WTC11 (cell line): ENCODE results near the gene PASD1. TPM values are rescaled to one million over a fixed set of nuclear protein-coding genes. Genes with fewer than 3 reads are reported as not detected.

ENCODE experiments used
- ATAC-seq: fragments of 200-7000 bp; cut with Tn5 transposase; 2 replicates; pipeline ENCODE4 v1.10.0; 2021; ENCODE audit warnings: mild to moderate bottlenecking, moderate library complexity
- CTCF ChIA-PET: fragments of 300-600 bp; sonication (Branson Sonifier 250); formaldehyde crosslinking; loops from one replicate; lab custom pipeline; 2021; ENCODE audit warnings: antibody characterized with exemption; lab: Charles Lee
- POLR2A ChIA-PET: fragments of 350-600 bp; sonication (Branson Sonifier 250); formaldehyde crosslinking; loops from one replicate; lab custom pipeline; 2021; ENCODE audit warnings: antibody characterized with exemption; lab: Charles Lee
- DNase-seq: peaks from one replicate; pipeline ENCODE4 v3.0.0; 2021; ENCODE audit warnings: low spot score
- H3K27ac Mint-ChIP-seq: 2 replicates; pipeline ENCODE4 v1.8.0; 2021; ENCODE audit warnings: mixed read lengths
- H3K27me3 Mint-ChIP-seq: 2 replicates; pipeline ENCODE4 v1.8.0; 2021; ENCODE audit warnings: low read depth, mild to moderate bottlenecking, moderate library complexity, mixed read lengths
- H3K36me3 Mint-ChIP-seq: 2 replicates; pipeline ENCODE4 v1.8.0; 2021; ENCODE audit warnings: mixed read lengths
- H3K4me1 Mint-ChIP-seq: 2 replicates; pipeline ENCODE4 v1.8.0; 2022; ENCODE audit warnings: mixed read lengths
- H3K4me3 Mint-ChIP-seq: 2 replicates; pipeline ENCODE4 v1.8.0; 2021; ENCODE audit warnings: mild to moderate bottlenecking, moderate library complexity, mixed read lengths
- H3K9me3 Mint-ChIP-seq: 2 replicates; pipeline ENCODE4 v1.8.0; 2021; ENCODE audit warnings: mixed read lengths
- ATF1 ChIP-seq: sonication (generic); formaldehyde crosslinking; IDR thresholded peaks from 2 replicates; pipeline ENCODE4 v1.8.1; 2023; ENCODE audit warnings: mild to moderate bottlenecking, moderate library complexity, missing genetic modification reagents
- ATF2 ChIP-seq: sonication (generic); formaldehyde crosslinking; IDR thresholded peaks from 2 replicates; pipeline ENCODE4 v1.8.1; 2022; ENCODE audit warnings: low read depth, missing genetic modification reagents, borderline replicate concordance
- CBFB ChIP-seq: sonication (generic); formaldehyde crosslinking; IDR thresholded peaks from 2 replicates; pipeline ENCODE4 v1.8.1; 2022; ENCODE audit warnings: mild to moderate bottlenecking, low read depth, missing genetic modification reagents
- ESRRA ChIP-seq: sonication (generic); formaldehyde crosslinking; IDR thresholded peaks from 2 replicates; pipeline ENCODE4 v1.8.1; 2022; ENCODE audit warnings: mild to moderate bottlenecking, missing genetic modification reagents, borderline replicate concordance
- ETV6 ChIP-seq: sonication (generic); formaldehyde crosslinking; IDR thresholded peaks from 2 replicates; pipeline ENCODE4 v1.8.1; 2022; ENCODE audit warnings: mild to moderate bottlenecking, missing genetic modification reagents
- FOXP1 ChIP-seq: sonication (generic); formaldehyde crosslinking; IDR thresholded peaks from 2 replicates; pipeline ENCODE4 v1.8.0; 2022; ENCODE audit warnings: missing genetic modification reagents, mild to moderate bottlenecking, moderate library complexity, borderline replicate concordance
- GABPB1 ChIP-seq: sonication (generic); formaldehyde crosslinking; IDR thresholded peaks from 2 replicates; pipeline ENCODE4 v1.8.1; 2023; ENCODE audit warnings: mild to moderate bottlenecking, missing genetic modification reagents
- HMGA2 ChIP-seq: fragments of 250-450 bp; sonication (Bioruptor Pico); IDR thresholded peaks from 2 replicates; pipeline ENCODE4 v1.4.0; 2021; ENCODE audit warnings: mild to moderate bottlenecking, moderate library complexity
- IRF1 ChIP-seq: sonication (generic); formaldehyde crosslinking; IDR thresholded peaks from 2 replicates; pipeline ENCODE4 v1.8.0; 2023; ENCODE audit warnings: missing genetic modification reagents
- IRF2 ChIP-seq: sonication (generic); formaldehyde crosslinking; IDR thresholded peaks from 2 replicates; pipeline ENCODE4 v1.8.0; 2022; ENCODE audit warnings: low read depth, missing genetic modification reagents, borderline replicate concordance
- JAZF1 ChIP-seq: fragments of 250-450 bp; sonication (Bioruptor Pico); IDR thresholded peaks from 2 replicates; pipeline ENCODE4 v1.9.0; 2021; ENCODE audit warnings: moderate library complexity, mild to moderate bottlenecking, inconsistent platforms
- NFYB ChIP-seq: sonication (generic); formaldehyde crosslinking; conservative IDR thresholded peaks from 2 replicates; pipeline ENCODE4 v1.8.0; 2022; ENCODE audit warnings: low read depth, missing genetic modification reagents
- NR1H2 ChIP-seq: sonication (generic); formaldehyde crosslinking; IDR thresholded peaks from 2 replicates; pipeline ENCODE4 v1.9.0; 2021; ENCODE audit warnings: mild to moderate bottlenecking, moderate library complexity, missing genetic modification reagents
- RELA ChIP-seq: sonication (generic); formaldehyde crosslinking; IDR thresholded peaks from 2 replicates; pipeline ENCODE4 v1.8.1; 2022; ENCODE audit warnings: missing genetic modification reagents, mild to moderate bottlenecking, borderline replicate concordance
- ZBTB21 ChIP-seq: sonication (generic); formaldehyde crosslinking; IDR thresholded peaks from 2 replicates; pipeline ENCODE4 v1.8.1; 2023; ENCODE audit warnings: mild to moderate bottlenecking, missing genetic modification reagents, borderline replicate concordance
- ZNF138 ChIP-seq: sonication (generic); formaldehyde crosslinking; conservative IDR thresholded peaks from 2 replicates; pipeline ENCODE4 v1.8.1; 2022; ENCODE audit warnings: mild to moderate bottlenecking, moderate library complexity, missing genetic modification reagents
- ZNF263 ChIP-seq: sonication (generic); formaldehyde crosslinking; IDR thresholded peaks from 2 replicates; pipeline ENCODE4 v1.8.1; 2022; ENCODE audit warnings: low read depth, mild to moderate bottlenecking, moderate library complexity, missing genetic modification reagents
- ZNF396 ChIP-seq: fragments of 250-450 bp; sonication (Bioruptor Pico); IDR thresholded peaks from 2 replicates; pipeline ENCODE4 v1.8.0; 2021; ENCODE audit warnings: mild to moderate bottlenecking, moderate library complexity, borderline replicate concordance
- ZNF423 ChIP-seq: fragments of 250-450 bp; sonication (Bioruptor Pico); IDR thresholded peaks from 2 replicates; pipeline ENCODE4 v2.1.2; 2022; ENCODE audit warnings: mild to moderate bottlenecking, moderate library complexity
- ZNF425 ChIP-seq: fragments of 250-450 bp; sonication (Bioruptor Pico); conservative IDR thresholded peaks from 2 replicates; pipeline ENCODE4 v1.9.0; 2021; ENCODE audit warnings: mild to moderate bottlenecking
- total RNA-seq: library from RNA; stranded (reverse); gene quantifications from 3 replicates; pipeline ENCODE4 v1.2.3, GENCODE V29; 2021
- TF ChIP-seq, protein P1 (sequence below): sonication (generic); formaldehyde crosslinking; IDR thresholded peaks from 2 replicates; pipeline ENCODE4 v1.8.1; 2023; ENCODE audit warnings: mild to moderate bottlenecking, missing genetic modification reagents, borderline replicate concordance
- TF ChIP-seq, protein P2 (sequence below): sonication (generic); formaldehyde crosslinking; IDR thresholded peaks from 2 replicates; pipeline ENCODE4 v1.8.1; 2023; ENCODE audit warnings: mild to moderate bottlenecking, missing genetic modification reagents, moderate library complexity
- TF ChIP-seq, protein P3 (sequence below): sonication (generic); formaldehyde crosslinking; IDR thresholded peaks from 2 replicates; pipeline ENCODE4 v1.8.0; 2022; ENCODE audit warnings: missing genetic modification reagents

Gene PASD1
- total RNA-seq, 1 experiment from 2014 or later = not detected

- ChIA-PET CTCF (no interaction called here), POLR2A (no interaction called here)
- Mint-ChIP-seq H3K4me1 (peaks cover 7% of the 10 kb centered on the region), H3K9me3 (no peaks in the 10 kb centered on the region), H3K36me3 (0 out of 2 replicates have a peak, but pooled peaks cover 3% of the 10 kb centered on the region), H3K4me3 (no peak overlapping the region), H3K27me3 (no peaks in the 10 kb centered on the region), H3K27ac (no peak overlapping the region)
- no peak for TF ChIP-seq ESRRA (CRISPR knock-in tag)
- TF ChIP-seq, protein P1, sequence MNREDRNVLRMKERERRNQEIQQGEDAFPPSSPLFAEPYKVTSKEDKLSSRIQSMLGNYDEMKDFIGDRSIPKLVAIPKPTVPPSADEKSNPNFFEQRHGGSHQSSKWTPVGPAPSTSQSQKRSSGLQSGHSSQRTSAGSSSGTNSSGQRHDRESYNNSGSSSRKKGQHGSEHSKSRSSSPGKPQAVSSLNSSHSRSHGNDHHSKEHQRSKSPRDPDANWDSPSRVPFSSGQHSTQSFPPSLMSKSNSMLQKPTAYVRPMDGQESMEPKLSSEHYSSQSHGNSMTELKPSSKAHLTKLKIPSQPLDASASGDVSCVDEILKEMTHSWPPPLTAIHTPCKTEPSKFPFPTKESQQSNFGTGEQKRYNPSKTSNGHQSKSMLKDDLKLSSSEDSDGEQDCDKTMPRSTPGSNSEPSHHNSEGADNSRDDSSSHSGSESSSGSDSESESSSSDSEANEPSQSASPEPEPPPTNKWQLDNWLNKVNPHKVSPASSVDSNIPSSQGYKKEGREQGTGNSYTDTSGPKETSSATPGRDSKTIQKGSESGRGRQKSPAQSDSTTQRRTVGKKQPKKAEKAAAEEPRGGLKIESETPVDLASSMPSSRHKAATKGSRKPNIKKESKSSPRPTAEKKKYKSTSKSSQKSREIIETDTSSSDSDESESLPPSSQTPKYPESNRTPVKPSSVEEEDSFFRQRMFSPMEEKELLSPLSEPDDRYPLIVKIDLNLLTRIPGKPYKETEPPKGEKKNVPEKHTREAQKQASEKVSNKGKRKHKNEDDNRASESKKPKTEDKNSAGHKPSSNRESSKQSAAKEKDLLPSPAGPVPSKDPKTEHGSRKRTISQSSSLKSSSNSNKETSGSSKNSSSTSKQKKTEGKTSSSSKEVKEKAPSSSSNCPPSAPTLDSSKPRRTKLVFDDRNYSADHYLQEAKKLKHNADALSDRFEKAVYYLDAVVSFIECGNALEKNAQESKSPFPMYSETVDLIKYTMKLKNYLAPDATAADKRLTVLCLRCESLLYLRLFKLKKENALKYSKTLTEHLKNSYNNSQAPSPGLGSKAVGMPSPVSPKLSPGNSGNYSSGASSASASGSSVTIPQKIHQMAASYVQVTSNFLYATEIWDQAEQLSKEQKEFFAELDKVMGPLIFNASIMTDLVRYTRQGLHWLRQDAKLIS (CRISPR knock-in tag) = no peak
- TF ChIP-seq GABPB1 (CRISPR knock-in tag) = no peak
- no peak for TF ChIP-seq ZNF138 (CRISPR knock-in tag)
- TF ChIP-seq, protein P2, sequence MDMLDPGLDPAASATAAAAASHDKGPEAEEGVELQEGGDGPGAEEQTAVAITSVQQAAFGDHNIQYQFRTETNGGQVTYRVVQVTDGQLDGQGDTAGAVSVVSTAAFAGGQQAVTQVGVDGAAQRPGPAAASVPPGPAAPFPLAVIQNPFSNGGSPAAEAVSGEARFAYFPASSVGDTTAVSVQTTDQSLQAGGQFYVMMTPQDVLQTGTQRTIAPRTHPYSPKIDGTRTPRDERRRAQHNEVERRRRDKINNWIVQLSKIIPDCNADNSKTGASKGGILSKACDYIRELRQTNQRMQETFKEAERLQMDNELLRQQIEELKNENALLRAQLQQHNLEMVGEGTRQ (CRISPR knock-in tag) = no peak
- no peak for TF ChIP-seq FOXP1
- no peak for TF ChIP-seq ETV6 (CRISPR knock-in tag)
- DNase-seq (no peak), ATAC-seq (no peak)
Measured at GRCh38 chrX:151701071-151701470, 137.6 kb downstream of the PASD1 start.

DNA sequence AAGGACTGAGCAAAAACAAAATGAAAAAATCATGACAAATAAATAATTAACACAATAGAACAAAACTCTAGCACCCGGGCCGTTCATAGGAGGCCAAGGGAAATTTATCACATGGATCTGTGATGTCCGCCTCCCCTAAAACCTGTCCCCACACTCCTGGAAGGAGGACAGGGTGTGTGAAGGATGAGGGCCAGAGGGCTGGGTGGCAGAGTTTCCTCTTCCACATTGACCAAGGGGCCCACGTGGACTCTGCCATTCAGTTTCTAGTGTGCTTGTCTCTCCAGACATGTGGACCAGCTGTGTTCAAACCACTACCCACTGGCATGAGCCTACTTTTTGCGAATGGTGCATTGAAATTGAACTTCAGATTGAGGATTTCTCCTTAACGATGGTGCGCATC lies 138.1 kb downstream of the PASD1 start:
- H3K4me1 Mint-ChIP-seq = 0 out of 2 replicates have a peak, but pooled peaks cover 4% of the 10 kb centered on the region
- ChIA-PET CTCF (no interaction called here), POLR2A (no interaction called here)
- no peaks in the 10 kb centered on the region for H3K9me3 Mint-ChIP-seq
- ATAC-seq (no peak), DNase-seq (no peak)
- no peak overlapping the region for H3K4me3 Mint-ChIP-seq
- no peaks in the 10 kb centered on the region for H3K27me3 Mint-ChIP-seq
- H3K27ac Mint-ChIP-seq = no peak overlapping the region
- 0 out of 2 replicates have a peak, but pooled peaks cover 3% of the 10 kb centered on the region for H3K36me3 Mint-ChIP-seq
- TF ChIP-seq IRF1 = no peak
- TF ChIP-seq IRF2 (CRISPR knock-in tag) = no peak
- no peak for TF ChIP-seq ATF2 (CRISPR knock-in tag)
- no peak for TF ChIP-seq ATF1 (CRISPR knock-in tag)
- no peak for TF ChIP-seq ZNF396 (CRISPR knock-in tag)
- TF ChIP-seq ZNF263 (CRISPR knock-in tag) = no peak
- no peak for TF ChIP-seq ZNF138 (CRISPR knock-in tag)
- TF ChIP-seq ZNF423 (CRISPR knock-in tag) = no peak
- TF ChIP-seq NR1H2 (CRISPR knock-in tag) = no peak
- TF ChIP-seq RELA (CRISPR knock-in tag) = no peak
- TF ChIP-seq ZNF425 (CRISPR knock-in tag) = no peak
- TF ChIP-seq ZBTB21 = no peak
- no peak for TF ChIP-seq JAZF1 (CRISPR knock-in tag)
- TF ChIP-seq, protein P3, sequence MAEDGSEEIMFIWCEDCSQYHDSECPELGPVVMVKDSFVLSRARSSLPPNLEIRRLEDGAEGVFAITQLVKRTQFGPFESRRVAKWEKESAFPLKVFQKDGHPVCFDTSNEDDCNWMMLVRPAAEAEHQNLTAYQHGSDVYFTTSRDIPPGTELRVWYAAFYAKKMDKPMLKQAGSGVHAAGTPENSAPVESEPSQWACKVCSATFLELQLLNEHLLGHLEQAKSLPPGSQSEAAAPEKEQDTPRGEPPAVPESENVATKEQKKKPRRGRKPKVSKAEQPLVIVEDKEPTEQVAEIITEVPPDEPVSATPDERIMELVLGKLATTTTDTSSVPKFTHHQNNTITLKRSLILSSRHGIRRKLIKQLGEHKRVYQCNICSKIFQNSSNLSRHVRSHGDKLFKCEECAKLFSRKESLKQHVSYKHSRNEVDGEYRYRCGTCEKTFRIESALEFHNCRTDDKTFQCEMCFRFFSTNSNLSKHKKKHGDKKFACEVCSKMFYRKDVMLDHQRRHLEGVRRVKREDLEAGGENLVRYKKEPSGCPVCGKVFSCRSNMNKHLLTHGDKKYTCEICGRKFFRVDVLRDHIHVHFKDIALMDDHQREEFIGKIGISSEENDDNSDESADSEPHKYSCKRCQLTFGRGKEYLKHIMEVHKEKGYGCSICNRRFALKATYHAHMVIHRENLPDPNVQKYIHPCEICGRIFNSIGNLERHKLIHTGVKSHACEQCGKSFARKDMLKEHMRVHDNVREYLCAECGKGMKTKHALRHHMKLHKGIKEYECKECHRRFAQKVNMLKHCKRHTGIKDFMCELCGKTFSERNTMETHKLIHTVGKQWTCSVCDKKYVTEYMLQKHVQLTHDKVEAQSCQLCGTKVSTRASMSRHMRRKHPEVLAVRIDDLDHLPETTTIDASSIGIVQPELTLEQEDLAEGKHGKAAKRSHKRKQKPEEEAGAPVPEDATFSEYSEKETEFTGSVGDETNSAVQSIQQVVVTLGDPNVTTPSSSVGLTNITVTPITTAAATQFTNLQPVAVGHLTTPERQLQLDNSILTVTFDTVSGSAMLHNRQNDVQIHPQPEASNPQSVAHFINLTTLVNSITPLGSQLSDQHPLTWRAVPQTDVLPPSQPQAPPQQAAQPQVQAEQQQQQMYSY = no peak
- no peak for TF ChIP-seq CBFB
- TF ChIP-seq HMGA2 = no peak
- no peak for TF ChIP-seq NFYB (CRISPR knock-in tag)
